ENCODE data around the gene NPC1L1.

Gene NPC1L1

DNA sequence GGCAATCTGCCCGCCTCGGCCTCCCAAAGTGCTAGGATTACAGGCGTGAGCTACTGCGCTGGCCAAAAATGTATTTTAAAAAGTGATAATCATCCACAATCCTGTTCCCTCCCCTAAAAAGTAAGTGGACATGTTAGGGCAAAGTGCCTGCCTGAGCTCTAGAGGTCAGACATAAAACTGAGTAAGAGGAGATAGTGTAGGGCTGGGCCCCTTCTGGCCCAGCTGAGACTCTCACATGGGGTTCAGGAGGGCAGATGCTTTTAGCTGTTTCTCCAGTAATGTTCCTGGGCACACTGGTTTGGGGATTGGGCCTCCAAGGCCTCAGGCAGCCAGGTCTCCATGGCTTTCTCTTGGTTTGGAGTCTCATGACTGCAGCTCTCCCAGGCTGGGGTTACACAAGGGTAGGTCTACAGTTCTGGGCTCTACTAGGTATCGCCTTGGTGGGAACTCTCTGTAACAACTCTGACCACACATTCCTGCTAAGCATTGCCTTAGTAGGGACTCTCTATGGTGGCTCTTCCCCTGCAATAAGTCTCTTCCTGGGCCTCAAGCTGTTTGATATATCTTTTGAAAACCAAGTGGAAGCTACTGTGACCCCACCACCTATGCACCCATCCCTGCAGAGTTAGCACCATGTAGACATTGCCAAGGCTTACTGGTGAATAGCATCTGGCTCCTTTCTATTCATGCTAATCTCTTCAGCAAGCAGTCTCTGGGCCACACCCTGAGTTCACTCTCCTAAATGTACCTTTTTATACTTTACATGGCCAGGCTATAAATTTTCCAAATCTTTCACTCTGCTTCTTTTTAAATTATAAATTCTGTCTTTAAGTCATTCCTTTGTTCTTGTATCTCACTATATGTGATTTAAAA, 43.7 kb downstream of the NPC1L1 start:
- DNase-seq = no peak

DNA sequence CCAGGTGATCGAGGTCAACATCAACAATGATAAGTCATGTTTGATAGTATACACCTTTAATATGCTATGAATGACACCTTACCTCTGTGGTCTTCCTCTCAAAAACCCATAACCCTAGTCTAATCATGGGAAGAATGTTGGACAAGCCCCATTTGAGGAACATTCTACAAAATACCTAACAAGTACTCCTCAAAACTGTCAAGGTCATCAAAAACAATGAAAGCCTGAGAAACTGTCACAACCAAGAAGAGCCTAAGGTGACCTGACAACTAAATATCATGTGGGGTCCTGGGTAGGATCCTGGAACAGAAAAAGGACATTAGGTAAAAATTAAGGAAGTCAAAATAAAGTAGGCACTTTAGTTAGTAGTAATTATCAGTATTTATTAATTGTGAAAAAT, 44.7 kb downstream of the NPC1L1 start:
- no peak for DNase-seq

GRCh38 chr7:44494960-44495359, 46.2 kb downstream of the NPC1L1 start:
- no peak for DNase-seq

DNA sequence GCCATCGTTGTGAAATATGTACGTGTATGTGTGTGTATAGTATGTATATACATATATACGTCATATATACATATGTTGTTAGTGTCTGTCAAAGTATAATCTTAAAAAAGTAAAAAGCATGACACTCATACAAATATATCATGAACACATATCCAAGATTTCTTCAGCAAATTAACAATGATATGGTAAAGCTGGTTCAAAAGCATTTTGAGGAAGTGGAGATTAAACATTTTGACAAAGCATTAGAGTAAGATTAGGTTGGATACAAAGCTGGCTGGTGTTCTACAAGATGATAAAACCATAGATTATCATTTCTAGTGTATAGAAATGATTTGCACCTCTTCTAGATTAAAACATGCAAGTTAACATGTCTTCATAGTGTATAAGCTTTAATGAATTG, 49.9 kb downstream of the NPC1L1 start:
- DNase-seq = no peak

DNA sequence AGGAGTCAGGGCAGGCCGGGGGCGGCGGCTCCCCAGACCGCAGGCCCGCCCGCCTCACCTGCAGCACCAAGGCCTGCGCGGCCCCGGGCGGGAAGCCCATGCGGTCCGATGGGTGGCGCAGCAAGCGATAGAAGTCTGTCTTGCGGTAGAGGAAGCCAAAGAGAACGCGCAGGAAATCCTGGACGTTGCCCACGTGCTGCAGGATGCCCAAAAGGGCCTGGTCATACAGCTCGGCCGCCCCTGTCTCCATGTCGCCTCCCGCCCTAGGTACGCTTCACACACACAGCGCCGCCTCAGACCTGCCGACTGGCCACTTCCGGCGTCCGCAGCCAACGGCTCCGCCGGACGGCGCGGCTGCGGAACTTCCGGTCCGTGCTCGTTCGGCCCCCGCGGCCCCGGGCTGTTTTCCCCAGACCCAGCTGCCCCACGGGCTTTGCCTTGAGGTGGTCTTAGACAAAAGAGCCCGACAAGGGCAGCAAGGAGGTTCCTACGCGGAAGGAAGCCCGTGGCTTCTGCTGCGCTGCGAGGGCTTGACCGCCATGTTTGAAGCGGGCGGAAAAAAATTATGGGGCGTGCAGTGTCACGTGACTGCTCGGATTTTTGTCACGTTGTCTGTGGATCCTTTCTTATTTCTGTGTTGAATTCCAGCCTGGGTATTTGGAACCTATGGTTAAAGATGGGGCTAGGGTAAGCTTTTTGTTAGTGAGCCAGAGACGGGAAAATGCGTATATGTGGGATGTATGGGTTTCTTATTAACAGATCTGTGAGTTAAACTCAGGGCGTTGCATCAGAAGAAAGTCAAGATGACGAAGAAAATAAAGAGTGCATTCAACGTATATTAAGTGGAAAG, 50.6 kb downstream of the NPC1L1 start, which contains the start of gene NUDCD3:
Gene NUDCD3, minus strand, starts transcription at position 308 of the 850 bp plus-strand sequence. Its CDS starts 58 bp downstream, at position 250.
- peak; percentile 81 for DNase-seq

DNA sequence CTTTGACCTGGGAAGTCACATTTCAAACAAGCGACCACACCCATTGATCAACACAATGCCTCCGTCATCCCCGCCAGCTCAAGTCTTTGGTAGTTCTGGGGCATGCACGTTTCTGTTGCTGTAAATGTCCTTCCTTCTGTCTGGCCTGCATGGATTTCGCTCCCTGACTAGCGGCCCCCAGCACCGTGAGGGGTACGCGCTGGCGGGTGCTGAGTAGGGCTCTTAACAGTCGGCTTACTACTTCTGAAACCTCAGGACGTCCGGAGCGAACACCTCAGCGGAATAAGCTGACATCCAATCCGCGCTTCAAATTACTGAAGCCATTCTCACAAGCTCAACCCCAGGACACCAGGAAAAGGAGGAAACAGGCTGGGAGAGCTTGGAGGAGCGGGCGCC, 51.2 kb downstream of the NPC1L1 start:
- DNase-seq = no peak

DNA sequence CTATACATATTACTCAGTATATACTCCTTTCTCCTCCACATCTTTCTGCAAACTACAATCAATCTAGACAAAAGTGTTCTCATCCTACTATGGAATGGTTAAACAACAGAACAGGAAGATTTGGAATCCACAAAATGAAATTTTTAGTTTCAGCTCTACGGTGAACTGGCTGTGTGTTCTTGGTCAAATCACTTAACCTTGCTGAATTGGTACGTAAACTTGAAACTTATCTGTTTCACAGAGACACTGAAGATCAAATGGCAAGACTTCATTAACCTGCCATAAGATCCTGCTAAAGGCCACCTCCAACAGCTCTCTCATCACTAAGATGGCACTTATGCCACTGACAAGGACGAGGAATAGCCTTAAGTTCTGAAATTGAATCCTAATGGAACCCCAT, 52.2 kb downstream of the NPC1L1 start:
- DNase-seq = no peak

GRCh38 chr7:44486693-44487092, 54.4 kb downstream of the NPC1L1 start:
- no peak for DNase-seq

GRCh38 chr7:44486001-44486400, 55.1 kb downstream of the NPC1L1 start:
- DNase-seq = no peak

GRCh38 chr7:44484482-44485313, 56.4 kb downstream of the NPC1L1 start:
- no peak for DNase-seq

- no peak for DNase-seq
Observed at GRCh38 chr7:44482502-44483485, 58.3 kb downstream of the NPC1L1 start.

DNA sequence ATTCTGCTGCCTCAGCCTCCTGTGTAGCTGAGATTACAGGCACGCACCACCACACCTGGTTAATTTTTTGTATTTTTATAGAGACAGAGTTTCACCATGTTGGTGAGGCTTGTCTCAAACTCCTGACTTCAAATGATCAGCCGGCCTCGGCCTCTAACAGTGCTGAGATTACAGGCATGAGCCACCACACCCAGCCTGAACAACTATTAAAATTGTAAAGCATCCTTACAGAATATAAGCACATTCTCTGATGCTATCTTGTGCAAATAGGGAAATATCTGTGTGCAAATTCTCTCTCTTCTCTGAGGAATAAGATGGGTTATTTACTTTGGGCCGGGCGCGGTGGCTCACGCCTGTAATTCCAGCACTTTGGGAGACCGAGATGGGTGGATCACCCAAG, 63.2 kb downstream of the NPC1L1 start:
- DNase-seq = no peak

GRCh38 chr7:44477063-44477830, 63.9 kb downstream of the NPC1L1 start:
- peak; percentile 48 for DNase-seq

- DNase-seq = no peak
Observed at GRCh38 chr7:44476313-44476712, 64.8 kb downstream of the NPC1L1 start.

DNA sequence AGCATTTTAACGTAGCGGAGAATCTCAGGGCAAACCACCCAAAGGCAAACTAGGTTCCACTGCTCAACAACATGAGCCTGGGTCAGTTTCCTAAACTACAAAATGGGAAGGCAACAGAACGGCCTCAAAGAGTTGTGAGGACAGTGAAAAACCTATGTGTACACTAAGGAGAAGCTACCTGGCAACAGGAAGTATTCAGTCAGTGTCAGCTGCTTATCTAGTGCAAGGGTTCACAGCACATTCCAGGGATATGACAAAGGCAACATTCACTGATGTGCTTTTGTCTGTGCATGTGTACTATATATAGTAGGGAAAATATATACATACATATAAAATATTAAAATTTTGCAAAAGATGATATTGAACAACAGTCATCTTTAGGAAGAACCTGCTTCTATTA, 67.8 kb downstream of the NPC1L1 start:
- no peak for DNase-seq

DNA sequence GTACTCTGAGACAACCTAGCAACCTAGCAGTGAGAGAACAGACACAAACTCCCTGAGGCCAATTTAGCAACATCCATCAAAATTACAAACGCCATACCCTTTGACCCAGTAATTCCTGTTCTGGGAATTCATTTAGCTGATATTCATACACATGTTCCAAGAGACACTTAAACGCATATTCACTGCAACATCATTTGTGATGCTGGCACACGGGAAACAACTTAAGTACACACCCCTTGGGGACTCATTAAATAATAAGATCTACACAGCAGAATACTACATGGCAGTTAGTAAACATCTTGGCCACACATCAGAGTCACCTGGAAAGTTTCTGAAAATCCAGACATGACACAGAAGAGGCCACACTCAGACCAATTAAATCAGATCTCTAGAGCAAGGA, 68.3 kb downstream of the NPC1L1 start:
- no peak for DNase-seq

DNA sequence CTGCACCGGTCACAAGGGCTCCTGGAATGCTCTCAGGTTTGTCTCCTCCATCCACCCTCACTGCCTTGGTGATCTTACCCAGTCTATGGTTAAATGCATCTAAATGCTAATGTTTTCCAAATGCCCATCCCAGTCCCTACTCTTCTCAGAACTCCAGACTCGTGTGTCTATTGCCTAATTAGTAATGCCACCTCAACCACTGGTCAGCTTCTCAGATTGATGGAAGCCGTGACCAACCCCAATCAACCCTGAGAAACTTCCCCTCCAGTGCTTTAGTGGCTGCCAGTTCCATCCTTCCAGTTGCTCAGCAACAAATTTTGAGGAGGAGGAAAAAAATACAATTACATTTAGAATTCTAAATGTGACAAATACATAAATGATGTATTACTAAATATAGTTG, 69.3 kb downstream of the NPC1L1 start:
- no peak for DNase-seq

GRCh38 chr7:44471436-44471835, 69.7 kb downstream of the NPC1L1 start:
- no peak for DNase-seq

DNA sequence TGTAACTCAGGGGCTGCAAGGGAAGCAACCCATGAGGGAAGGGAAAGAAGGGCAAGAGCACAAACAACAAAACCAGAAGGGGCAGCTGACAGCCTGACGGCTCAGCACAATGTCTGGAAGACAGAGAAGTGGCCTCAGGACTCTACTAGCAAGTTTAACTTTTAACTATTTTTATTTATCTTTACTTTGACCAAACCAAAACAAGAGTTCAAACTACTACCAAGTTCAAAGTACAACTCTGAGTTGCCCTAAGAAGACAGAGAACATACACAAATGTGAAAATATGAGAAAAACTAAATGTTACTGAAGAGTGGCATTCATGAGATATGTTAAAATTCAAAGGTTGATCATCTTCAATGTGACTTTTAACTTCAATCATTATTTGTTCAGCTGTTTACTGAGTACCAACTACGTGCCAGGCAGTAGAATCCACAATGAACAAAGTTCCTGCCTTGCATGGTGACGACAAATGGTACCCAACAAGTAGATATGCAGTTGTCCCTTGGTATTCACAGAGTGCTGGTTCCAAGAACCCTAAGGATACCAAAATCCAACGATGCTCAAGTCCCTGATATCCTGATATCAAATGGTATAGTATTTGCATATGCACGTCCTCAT, 70.4 kb downstream of the NPC1L1 start:
- no peak for DNase-seq

- no peak for DNase-seq
Observed at GRCh38 chr7:44470135-44470479, 71.0 kb downstream of the NPC1L1 start.
